Mesenchymal stem cell (in vitro differentiated cells and primary cell): ENCODE data around the gene LARP1.

Source experiments
- DNase-seq: peaks from one replicate; pipeline ENCODE4 v3.0.0-alpha.2; 2013
- H2AFZ ChIP-seq: one replicate; pipeline ENCODE4 v1.6.1; 2013; ENCODE audit warnings: low read depth, mild to moderate bottlenecking, control low read depth, inconsistent platforms, low read length, moderate library complexity
- H2AK5ac ChIP-seq: 2 replicates; pipeline ENCODE4 v1.6.1; 2013; ENCODE audit warnings: low read length, moderate library complexity, mild to moderate bottlenecking, inconsistent platforms; ENCODE audit not compliant: severe bottlenecking
- H2BK120ac ChIP-seq: one replicate; pipeline ENCODE4 v1.6.1; 2013; ENCODE audit warnings: low read depth, mild to moderate bottlenecking, inconsistent platforms, low read length, moderate library complexity
- H2BK12ac ChIP-seq, 2 experiments: one replicate each; pipeline ENCODE4 v1.6.1; 2013; ENCODE audit warnings: inconsistent platforms in 2 of 2, low read length in 2 of 2, mild to moderate bottlenecking in 2 of 2, moderate library complexity in 2 of 2, control low read depth in 1 of 2
- H2BK15ac ChIP-seq: one replicate; pipeline ENCODE4 v1.6.1; 2013; ENCODE audit warnings: mild to moderate bottlenecking, low read depth, inconsistent platforms; ENCODE audit not compliant: poor library complexity, severe bottlenecking
- H2BK5ac ChIP-seq: 2 replicates; pipeline ENCODE4 v1.6.1; 2013; ENCODE audit warnings: low read depth, mild to moderate bottlenecking, low read length, control low read depth, inconsistent platforms; ENCODE audit not compliant: poor library complexity, severe bottlenecking
- H3K14ac ChIP-seq, 2 experiments: one replicate each; pipeline ENCODE4 v1.6.1; 2013; ENCODE audit warnings: inconsistent platforms in 2 of 2, low read length in 2 of 2, control low read depth in 1 of 2, mild to moderate bottlenecking in 1 of 2, moderate library complexity in 1 of 2
- H3K18ac ChIP-seq, 2 experiments: one replicate each; pipeline ENCODE4 v1.6.1; 2013; ENCODE audit warnings: inconsistent platforms in 2 of 2, low read length in 2 of 2, control low read depth in 1 of 2, low read depth in 1 of 2, mild to moderate bottlenecking in 1 of 2
- H3K23ac ChIP-seq, 2 experiments: one replicate each; pipeline ENCODE4 v1.6.1; 2013; ENCODE audit warnings: inconsistent platforms in 2 of 2, low read length in 2 of 2, mild to moderate bottlenecking in 2 of 2, moderate library complexity in 2 of 2, control low read depth in 1 of 2
- H3K27ac ChIP-seq: 2 replicates; pipeline ENCODE4 v1.5.1; 2013; ENCODE audit warnings: mild to moderate bottlenecking, moderate library complexity, low read length, control low read depth, inconsistent platforms; ENCODE audit not compliant: poor library complexity, severe bottlenecking
- H3K27me3 ChIP-seq, 2 experiments: 2 replicates each; pipeline versions ENCODE4 v1.6.1 to v1.7.0; 2013; ENCODE audit warnings: low read length in 2 of 2, mild to moderate bottlenecking in 2 of 2, moderate library complexity in 2 of 2, control low read depth in 1 of 2, inconsistent platforms in 1 of 2; ENCODE audit not compliant: control insufficient read depth in 1 of 2, insufficient read depth in 1 of 2
- H3K36me3 ChIP-seq, 2 experiments: 2 replicates each; pipeline versions ENCODE4 v1.6.1 to v1.7.0; 2013; ENCODE audit warnings: low read length in 2 of 2, control low read depth in 1 of 2, inconsistent platforms in 1 of 2, low read depth in 1 of 2, mild to moderate bottlenecking in 1 of 2; ENCODE audit not compliant: insufficient read depth in 2 of 2, control insufficient read depth in 1 of 2
- H3K4ac ChIP-seq, 2 experiments: one replicate each; pipeline ENCODE4 v1.6.1; 2013; ENCODE audit warnings: inconsistent platforms in 2 of 2, low read length in 2 of 2, mild to moderate bottlenecking in 2 of 2, moderate library complexity in 2 of 2, control low read depth in 1 of 2, low read depth in 1 of 2
- H3K4me1 ChIP-seq: 2 replicates; pipeline ENCODE4 v1.6.1; 2013; ENCODE audit warnings: low read depth, low read length, control low read depth; ENCODE audit not compliant: control insufficient read depth, insufficient read depth
- H3K4me2 ChIP-seq: 2 replicates; pipeline ENCODE4 v1.6.1; 2013; ENCODE audit warnings: low read length, mild to moderate bottlenecking, inconsistent platforms; ENCODE audit not compliant: poor library complexity, severe bottlenecking
- H3K4me3 ChIP-seq, 2 experiments: 2 replicates each; pipeline versions ENCODE4 v1.5.1 to v1.7.0; 2013; ENCODE audit warnings: low read length in 2 of 2, mild to moderate bottlenecking in 2 of 2, control low read depth in 1 of 2, low read depth in 1 of 2; ENCODE audit not compliant: insufficient read depth in 1 of 2
- H3K79me1 ChIP-seq: replicated peaks from 2 replicates; pipeline ENCODE4 v1.6.1; 2013; ENCODE audit warnings: mild to moderate bottlenecking, control low read depth, low read length, inconsistent platforms; ENCODE audit not compliant: poor library complexity, severe bottlenecking
- H3K9ac ChIP-seq: 2 replicates; pipeline ENCODE4 v1.7.0; 2013; ENCODE audit warnings: mild to moderate bottlenecking, low read length, moderate library complexity
- H3K9me3 ChIP-seq: 2 replicates; pipeline ENCODE4 v1.7.0; 2013; ENCODE audit warnings: mild to moderate bottlenecking, low read length; ENCODE audit not compliant: control insufficient read depth
- H4K8ac ChIP-seq: one replicate; pipeline ENCODE4 v1.6.1; 2013; ENCODE audit warnings: inconsistent platforms, mild to moderate bottlenecking, low read length, moderate library complexity
- H4K91ac ChIP-seq: one replicate; pipeline ENCODE4 v1.6.1; 2013; ENCODE audit warnings: mild to moderate bottlenecking, low read length, inconsistent platforms
- WGBS: methylation state at CpG from one replicate; pipeline ENCODE4 v1.1.7; 2013; ENCODE audit warnings: mixed read lengths; 5-methylcytosine and 5-hydroxymethylcytosine counted together

LARP1 gene

DNA sequence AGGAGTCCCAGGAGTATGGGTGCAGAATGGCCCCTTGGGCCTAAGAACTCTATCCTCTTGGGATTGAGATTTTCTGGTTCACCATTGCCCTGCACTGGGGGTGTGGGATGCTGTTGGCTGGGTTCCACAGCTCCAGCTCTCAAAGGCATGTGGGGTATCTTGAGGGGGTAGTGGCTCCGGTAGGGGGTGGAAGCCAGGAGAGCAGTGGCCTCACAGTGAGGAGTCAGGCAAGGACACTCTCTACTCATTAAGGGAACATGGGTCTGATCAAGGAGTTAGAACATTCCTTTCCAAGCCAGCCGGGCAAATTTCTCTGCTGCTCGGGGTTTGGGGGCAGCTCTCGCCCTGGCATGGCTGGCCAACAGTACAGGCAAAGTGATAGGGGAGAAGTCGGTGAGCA is 33.0 kb downstream of the LARP1 start:
- Histone ChIP-seq H3K79me1 (peaks cover 22% of the 10 kb centered on the region), H3K9me3 (no peaks in the 10 kb centered on the region), H3K4me2 (no peak overlapping the region), H4K91ac (no peak overlapping the region), H3K18ac (peak overlapping the region in 1 of 2 experiments; percentile 42), H2AFZ (no peak overlapping the region), H3K14ac (no peak overlapping the region), H3K27me3 (no peaks in the 10 kb centered on the region), H4K8ac (no peak overlapping the region), H3K4me3 (no peak overlapping the region), H3K4ac (no peak overlapping the region), H3K27ac (no peak overlapping the region), H2AK5ac (no peak overlapping the region), H3K4me1 (peaks cover 17% of the 10 kb centered on the region), H2BK15ac (no peak overlapping the region), H2BK5ac (no peak overlapping the region), H3K9ac (no peak overlapping the region), H3K23ac (no peak overlapping the region), H2BK12ac (no peak overlapping the region), H2BK120ac (no peak overlapping the region), H3K36me3 (peaks cover 28 to 34% of the 10 kb centered on the region in 2 experiments)
- DNase-seq = no peak
- 94% methylated on average over 5 of the region's 5 CpGs for WGBS

GRCh38 chr5:154791535-154791934 is 36.4 kb downstream of the LARP1 start:
- Histone ChIP-seq H3K9me3 (no peaks in the 10 kb centered on the region), H3K4me2 (no peak overlapping the region), H3K27ac (no peak overlapping the region), H3K4me3 (no peak overlapping the region), H2BK5ac (no peak overlapping the region), H3K14ac (no peak overlapping the region), H4K91ac (no peak overlapping the region), H3K4ac (no peak overlapping the region), H4K8ac (no peak overlapping the region), H3K4me1 (peaks cover 10% of the 10 kb centered on the region), H2BK120ac (no peak overlapping the region), H3K23ac (no peak overlapping the region), H3K27me3 (no peaks in the 10 kb centered on the region), H2AK5ac (no peak overlapping the region), H2AFZ (no peak overlapping the region), H3K18ac (no peak overlapping the region), H2BK12ac (no peak overlapping the region), H2BK15ac (peak overlapping the region; percentile 36), H3K79me1 (peaks cover 30% of the 10 kb centered on the region), H3K36me3 (peaks cover 44 to 59% of the 10 kb centered on the region in 2 experiments), H3K9ac (no peak overlapping the region)
- WGBS = 100% methylated on average over 3 of the region's 3 CpGs
- DNase-seq = no peak

DNA sequence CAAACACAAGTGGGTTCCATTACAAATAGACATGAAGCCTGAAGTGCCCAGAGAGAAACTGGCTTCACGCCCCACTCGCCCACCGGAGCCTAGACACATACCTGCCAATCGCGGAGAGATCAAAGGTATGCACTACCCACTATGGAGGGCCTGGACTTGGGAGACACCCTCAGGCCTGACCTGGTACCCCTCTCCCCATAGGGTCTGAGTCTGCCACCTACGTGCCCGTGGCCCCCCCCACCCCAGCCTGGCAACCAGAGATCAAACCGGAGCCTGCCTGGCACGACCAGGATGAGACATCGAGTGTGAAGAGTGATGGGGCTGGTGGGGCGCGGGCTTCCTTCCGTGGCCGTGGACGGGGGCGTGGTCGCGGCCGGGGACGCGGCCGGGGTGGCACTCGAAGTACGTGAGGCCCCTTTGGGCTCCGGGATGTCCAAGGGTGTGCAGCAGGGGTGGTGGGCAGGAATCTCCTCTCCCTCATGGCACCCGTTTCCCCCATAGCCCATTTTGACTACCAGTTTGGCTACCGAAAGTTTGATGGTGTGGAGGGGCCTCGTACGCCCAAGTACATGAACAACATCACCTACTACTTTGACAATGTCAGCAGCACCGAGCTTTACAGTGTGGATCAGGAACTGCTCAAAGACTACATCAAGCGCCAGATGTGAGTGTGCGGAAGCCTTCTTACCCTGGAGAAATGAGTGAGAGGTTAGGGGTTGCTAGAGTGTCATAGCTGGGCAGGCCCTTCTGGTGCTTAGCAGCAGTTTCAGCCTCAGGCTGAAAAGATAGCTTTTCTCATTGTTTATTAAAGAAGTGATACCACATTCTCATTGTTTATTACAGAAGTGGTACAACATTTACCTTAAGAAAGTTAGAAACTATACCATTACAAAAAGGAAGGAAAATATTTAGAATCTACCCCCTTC is 38.7 kb downstream of the LARP1 start:
- no peaks in the 10 kb centered on the region for H3K4me1 ChIP-seq
- no peak overlapping the region for H3K4me2 ChIP-seq
- H3K4ac ChIP-seq = no peak overlapping the region
- 95% methylated on average over 32 of the region's 32 CpGs for WGBS
- H2AFZ ChIP-seq = no peak overlapping the region
- no peak overlapping the region for H2BK5ac ChIP-seq
- H3K27me3 ChIP-seq = no peaks in the 10 kb centered on the region
- no peak overlapping the region for H4K8ac ChIP-seq
- peak overlapping the region; percentile 34 for H3K9ac ChIP-seq
- peaks cover 48 to 78% of the 10 kb centered on the region in 2 experiments for H3K36me3 ChIP-seq
- H3K27ac ChIP-seq = no peak overlapping the region
- DNase-seq = peak; percentile 65
- no peaks in the 10 kb centered on the region for H3K9me3 ChIP-seq
- H3K14ac ChIP-seq = peak overlapping the region in 1 of 2 experiments; percentile 67
- peak overlapping the region in 1 of 2 experiments; percentile 79 for H3K18ac ChIP-seq
- H2BK12ac ChIP-seq = peak overlapping the region in 1 of 2 experiments; percentile 25
- H3K79me1 ChIP-seq = peaks cover 35% of the 10 kb centered on the region
- peak overlapping the region in 1 of 2 experiments; percentile 7 for H3K4me3 ChIP-seq
- H2BK120ac ChIP-seq = no peak overlapping the region
- H4K91ac ChIP-seq = peak overlapping the region; percentile 56
- no peak overlapping the region for H2AK5ac ChIP-seq
- no peak overlapping the region for H3K23ac ChIP-seq
- no peak overlapping the region for H2BK15ac ChIP-seq

GRCh38 chr5:154794525-154795234 is 39.5 kb downstream of the LARP1 start:
- H4K8ac ChIP-seq = no peak overlapping the region
- no peaks in the 10 kb centered on the region for H3K27me3 ChIP-seq
- H2BK120ac ChIP-seq = no peak overlapping the region
- no peak overlapping the region for H3K4me2 ChIP-seq
- no peak overlapping the region for H2AFZ ChIP-seq
- H3K9ac ChIP-seq = peak overlapping the region; percentile 34
- no peaks in the 10 kb centered on the region for H3K9me3 ChIP-seq
- peaks cover 38% of the 10 kb centered on the region for H3K79me1 ChIP-seq
- peak; percentile 70 for DNase-seq
- no peak overlapping the region for H2AK5ac ChIP-seq
- WGBS = 65% methylated on average over 7 of the region's 7 CpGs
- peaks cover 51 to 86% of the 10 kb centered on the region in 2 experiments for H3K36me3 ChIP-seq
- H4K91ac ChIP-seq = no peak overlapping the region
- no peak overlapping the region for H3K23ac ChIP-seq
- H3K4me3 ChIP-seq = peak overlapping the region in 1 of 2 experiments; percentile 13
- no peaks in the 10 kb centered on the region for H3K4me1 ChIP-seq
- H3K18ac ChIP-seq = peak overlapping the region in 1 of 2 experiments; percentile 16
- no peak overlapping the region for H2BK12ac ChIP-seq
- no peak overlapping the region for H3K14ac ChIP-seq
- H2BK5ac ChIP-seq = no peak overlapping the region
- no peak overlapping the region for H3K27ac ChIP-seq
- H2BK15ac ChIP-seq = no peak overlapping the region
- H3K4ac ChIP-seq = peak overlapping the region in 1 of 2 experiments; percentile 15
